Neural crest cell (in vitro differentiated cells): Measurements from ENCODE around the gene PRSS22. TPM values are rescaled to one million over a fixed set of nuclear protein-coding genes. Genes with fewer than 3 reads are reported as not detected.

Source experiments
- DNase-seq: peaks from one replicate; pipeline ENCODE4 v3.0.0; 2021; ENCODE audit warnings: low read depth, mixed read lengths, low spot score
- H3K27ac Mint-ChIP-seq: one replicate; pipeline ENCODE4 v1.8.0; 2021; ENCODE audit warnings: mild to moderate bottlenecking, mixed read lengths; ENCODE audit not compliant: unreplicated experiment
- H3K27me3 Mint-ChIP-seq: 2 replicates; pipeline ENCODE4 v1.8.0; 2021; ENCODE audit warnings: low read depth, mild to moderate bottlenecking, mixed read lengths
- H3K36me3 Mint-ChIP-seq: 2 replicates; pipeline ENCODE4 v1.8.0; 2021; ENCODE audit warnings: low read depth, mild to moderate bottlenecking, mixed read lengths
- H3K4me1 Mint-ChIP-seq: 2 replicates; pipeline ENCODE4 v1.8.0; 2021; ENCODE audit warnings: mixed read lengths
- H3K4me3 Mint-ChIP-seq: one replicate; pipeline ENCODE4 v1.8.0; 2021; ENCODE audit warnings: mild to moderate bottlenecking, mixed read lengths
- H3K9me3 Mint-ChIP-seq: 2 replicates; pipeline ENCODE4 v1.8.0; 2021; ENCODE audit warnings: mixed read lengths
- CTCF ChIP-seq: fragments of 200-600 bp; sonication (generic); conservative IDR thresholded peaks from 2 replicates; pipeline ENCODE4 v1.5.0; 2021; ENCODE audit warnings: antibody characterized with exemption, mild to moderate bottlenecking
- total RNA-seq: library from RNA; stranded (reverse); gene quantifications from 2 replicates; pipeline ENCODE4 v1.2.1, GENCODE V29; 2021

Gene PRSS22
- total RNA-seq, 1 donor from 2014 or later = not detected

- no peak overlapping the region for H3K4me3 Mint-ChIP-seq
- H3K27ac Mint-ChIP-seq = no peak overlapping the region
Observed at GRCh38 chr16:2838928-2839327, 19.0 kb downstream of the PRSS22 start.

GRCh38 chr16:2836646-2837508 lies 21.1 kb downstream of the PRSS22 start:
- DNase-seq = no peak
- no peak overlapping the region for H3K27ac Mint-ChIP-seq
- H3K36me3 Mint-ChIP-seq = no peaks in the 10 kb centered on the region
- peaks cover 9% of the 10 kb centered on the region for H3K4me1 Mint-ChIP-seq
- no peak for TF ChIP-seq CTCF
- peaks cover 45% of the 10 kb centered on the region for H3K27me3 Mint-ChIP-seq
- H3K9me3 Mint-ChIP-seq = no peaks in the 10 kb centered on the region
- no peak overlapping the region for H3K4me3 Mint-ChIP-seq

More at GRCh38 chr16:2838928-2839327, 19.0 kb downstream of the PRSS22 start:
- Mint-ChIP-seq H3K9me3 (no peaks in the 10 kb centered on the region), H3K4me1 (peaks cover 9% of the 10 kb centered on the region), H3K36me3 (no peaks in the 10 kb centered on the region), H3K27me3 (peaks cover 47% of the 10 kb centered on the region)
- peak; percentile 87 for TF ChIP-seq CTCF
- peak; percentile 58 for DNase-seq

GRCh38 chr16:2835638-2836493 lies 22.1 kb downstream of the PRSS22 start:
- H3K9me3 Mint-ChIP-seq = no peaks in the 10 kb centered on the region
- H3K36me3 Mint-ChIP-seq = no peaks in the 10 kb centered on the region
- peaks cover 9% of the 10 kb centered on the region for H3K4me1 Mint-ChIP-seq
- peaks cover 45% of the 10 kb centered on the region for H3K27me3 Mint-ChIP-seq
- H3K27ac Mint-ChIP-seq = no peak overlapping the region
- TF ChIP-seq CTCF = no peak
- no peak for DNase-seq
- no peak overlapping the region for H3K4me3 Mint-ChIP-seq

- Mint-ChIP-seq H3K9me3 (no peaks in the 10 kb centered on the region), H3K27ac (no peak overlapping the region), H3K36me3 (no peaks in the 10 kb centered on the region), H3K4me3 (no peak overlapping the region), H3K27me3 (peaks cover 45% of the 10 kb centered on the region), H3K4me1 (peaks cover 9% of the 10 kb centered on the region)
- no peak for TF ChIP-seq CTCF
- no peak for DNase-seq
Observed at GRCh38 chr16:2834968-2835367, 23.0 kb downstream of the PRSS22 start.

- H3K27ac Mint-ChIP-seq = no peak overlapping the region
- H3K4me3 Mint-ChIP-seq = no peak overlapping the region
- H3K36me3 Mint-ChIP-seq = no peaks in the 10 kb centered on the region
- DNase-seq = no peak
- H3K4me1 Mint-ChIP-seq = peaks cover 9% of the 10 kb centered on the region
- no peaks in the 10 kb centered on the region for H3K9me3 Mint-ChIP-seq
- TF ChIP-seq CTCF = no peak
- peaks cover 40% of the 10 kb centered on the region for H3K27me3 Mint-ChIP-seq
Observed at GRCh38 chr16:2833776-2834175, 24.2 kb downstream of the PRSS22 start.
